ENCODE results near the gene INSYN1.
A peak's percentile ranks its signal among the peaks of the same experiment; 100 is the strongest.
"Not testable (repeated sequence)": the region's sequence is repeated elsewhere in the genome, so short reads cannot be mapped to it uniquely, and the experiment has no call there.

Gene INSYN1

DNA sequence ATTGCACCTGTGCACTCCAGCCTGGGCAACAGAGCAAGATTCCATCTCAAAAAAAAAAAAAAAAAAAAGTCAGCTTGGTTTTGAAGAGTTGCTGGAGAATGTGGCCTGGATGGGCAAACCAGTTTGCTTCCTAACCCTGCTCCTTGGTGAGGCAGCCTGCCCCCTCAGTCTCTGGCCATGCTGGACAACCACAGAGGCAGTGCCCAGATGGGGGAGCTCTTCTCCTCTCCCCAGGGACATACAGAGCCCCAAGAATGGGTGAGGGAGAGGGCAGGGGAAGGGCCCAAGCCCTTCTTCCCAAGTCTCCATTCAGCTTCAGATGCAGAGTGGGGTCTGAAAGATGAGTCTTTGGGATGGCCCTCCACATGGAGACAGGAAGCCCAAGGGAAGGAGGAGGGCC lies 41.0 kb downstream of the INSYN1 start:
- no peak for DNase-seq (ENCODE audit: low spot score)

DNA sequence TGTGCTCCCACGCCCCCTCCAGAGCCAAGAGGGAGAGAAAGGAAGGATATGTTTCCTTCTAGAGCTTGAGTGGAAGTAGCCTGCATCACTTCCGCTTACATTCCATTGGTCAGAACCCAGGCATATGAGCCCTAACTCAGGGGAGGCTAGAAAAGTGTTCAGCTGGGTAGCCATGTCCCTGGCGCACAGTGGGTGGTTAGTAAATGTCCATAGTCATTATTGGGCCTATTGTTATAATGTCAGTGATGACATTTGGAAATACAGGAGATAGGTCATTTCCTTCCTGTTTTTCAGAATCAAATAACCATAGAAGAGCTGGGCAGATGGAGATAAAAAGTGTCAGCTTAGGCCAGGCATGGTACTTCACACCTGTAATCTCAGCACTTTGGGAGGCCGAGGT lies 41.6 kb downstream of the INSYN1 start:
- DNase-seq (ENCODE audit: low spot score) = no peak

DNA sequence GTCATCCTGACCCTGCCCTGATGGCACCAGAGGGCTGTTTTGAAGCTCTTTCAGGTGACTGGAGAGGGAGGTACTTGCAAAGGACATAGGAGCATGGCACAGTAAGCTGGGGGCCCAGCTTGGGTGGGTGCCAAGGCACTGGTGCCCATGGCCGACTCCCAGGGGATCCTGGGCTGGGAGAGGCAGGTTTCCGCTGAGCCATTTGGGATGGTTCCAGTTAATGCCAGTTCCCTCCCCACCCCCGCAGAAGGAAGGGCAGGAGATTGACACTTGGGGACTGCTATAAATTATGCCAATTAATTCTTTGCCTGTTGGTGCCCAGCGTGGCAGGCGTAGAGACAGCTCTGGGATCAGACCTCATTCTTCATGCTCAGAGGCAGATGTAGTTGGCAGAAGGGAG lies 42.8 kb downstream of the INSYN1 start:
- no peak for DNase-seq (ENCODE audit: low spot score)

DNA sequence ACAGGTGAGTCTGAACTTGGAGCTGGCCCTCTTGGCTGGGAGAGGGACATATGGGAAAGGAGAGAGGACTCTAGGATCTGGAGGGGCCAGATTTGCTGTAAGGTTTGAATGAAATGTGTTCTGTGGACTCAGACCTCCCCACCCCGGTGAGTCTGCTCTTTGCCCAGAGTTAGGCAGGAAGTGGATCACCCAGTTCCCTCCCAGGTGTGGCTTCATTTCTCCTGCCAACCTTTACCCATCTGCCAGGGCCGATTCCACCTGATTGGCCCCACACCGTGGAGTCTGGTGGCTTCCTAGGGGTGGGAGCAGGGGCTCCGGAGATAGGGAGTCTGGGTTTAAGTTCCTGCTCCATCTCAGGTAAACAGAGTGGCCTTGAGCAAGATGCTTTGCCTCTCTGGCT lies 43.5 kb downstream of the INSYN1 start:
- DNase-seq (ENCODE audit: low spot score) = no peak

GRCh38 chr15:73709241-73709640 lies 43.9 kb downstream of the INSYN1 start:
- DNase-seq (ENCODE audit: low spot score) = no peak

GRCh38 chr15:73708691-73709090 lies 44.5 kb downstream of the INSYN1 start:
- DNase-seq (ENCODE audit: low spot score) = no peak

- peak; percentile 73 for DNase-seq (ENCODE audit: low spot score)
Observed at GRCh38 chr15:73704869-73705645, 48.1 kb downstream of the INSYN1 start.

- DNase-seq (ENCODE audit: low spot score) = not testable (repeated sequence)
Observed at GRCh38 chr15:73704142-73704868, 48.8 kb downstream of the INSYN1 start.

- not testable (repeated sequence) for DNase-seq (ENCODE audit: low spot score)
Observed at GRCh38 chr15:73703601-73704000, 49.5 kb downstream of the INSYN1 start.

DNA sequence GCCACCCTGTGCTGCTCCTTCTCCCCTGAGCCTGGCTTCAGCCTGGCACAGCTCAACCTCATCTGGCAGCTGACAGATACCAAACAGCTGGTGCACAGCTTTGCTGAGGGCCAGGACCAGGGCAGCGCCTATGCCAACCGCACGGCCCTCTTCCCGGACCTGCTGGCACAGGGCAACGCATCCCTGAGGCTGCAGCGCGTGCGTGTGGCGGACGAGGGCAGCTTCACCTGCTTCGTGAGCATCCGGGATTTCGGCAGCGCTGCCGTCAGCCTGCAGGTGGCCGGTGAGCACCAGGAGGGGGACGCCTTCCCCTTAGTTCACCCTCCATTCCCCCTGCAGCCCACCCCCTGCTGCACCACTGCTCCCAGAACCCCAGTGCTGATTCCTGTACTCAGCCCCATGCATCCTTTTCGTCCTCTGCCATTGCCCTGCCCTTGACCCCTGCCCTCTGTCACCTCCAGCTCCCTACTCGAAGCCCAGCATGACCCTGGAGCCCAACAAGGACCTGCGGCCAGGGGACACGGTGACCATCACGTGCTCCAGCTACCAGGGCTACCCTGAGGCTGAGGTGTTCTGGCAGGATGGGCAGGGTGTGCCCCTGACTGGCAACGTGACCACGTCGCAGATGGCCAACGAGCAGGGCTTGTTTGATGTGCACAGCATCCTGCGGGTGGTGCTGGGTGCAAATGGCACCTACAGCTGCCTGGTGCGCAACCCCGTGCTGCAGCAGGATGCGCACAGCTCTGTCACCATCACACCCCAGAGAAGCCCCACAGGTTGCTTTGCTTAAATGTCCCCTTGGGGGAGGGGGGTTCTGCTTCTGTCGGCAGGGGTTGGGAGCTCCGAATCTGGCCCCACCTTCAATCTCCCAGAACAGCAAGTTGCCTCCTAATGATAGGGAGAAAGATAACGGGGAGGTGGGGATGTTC lies 50.6 kb downstream of the INSYN1 start:
- DNase-seq (ENCODE audit: low spot score) = not testable (repeated sequence)

DNA sequence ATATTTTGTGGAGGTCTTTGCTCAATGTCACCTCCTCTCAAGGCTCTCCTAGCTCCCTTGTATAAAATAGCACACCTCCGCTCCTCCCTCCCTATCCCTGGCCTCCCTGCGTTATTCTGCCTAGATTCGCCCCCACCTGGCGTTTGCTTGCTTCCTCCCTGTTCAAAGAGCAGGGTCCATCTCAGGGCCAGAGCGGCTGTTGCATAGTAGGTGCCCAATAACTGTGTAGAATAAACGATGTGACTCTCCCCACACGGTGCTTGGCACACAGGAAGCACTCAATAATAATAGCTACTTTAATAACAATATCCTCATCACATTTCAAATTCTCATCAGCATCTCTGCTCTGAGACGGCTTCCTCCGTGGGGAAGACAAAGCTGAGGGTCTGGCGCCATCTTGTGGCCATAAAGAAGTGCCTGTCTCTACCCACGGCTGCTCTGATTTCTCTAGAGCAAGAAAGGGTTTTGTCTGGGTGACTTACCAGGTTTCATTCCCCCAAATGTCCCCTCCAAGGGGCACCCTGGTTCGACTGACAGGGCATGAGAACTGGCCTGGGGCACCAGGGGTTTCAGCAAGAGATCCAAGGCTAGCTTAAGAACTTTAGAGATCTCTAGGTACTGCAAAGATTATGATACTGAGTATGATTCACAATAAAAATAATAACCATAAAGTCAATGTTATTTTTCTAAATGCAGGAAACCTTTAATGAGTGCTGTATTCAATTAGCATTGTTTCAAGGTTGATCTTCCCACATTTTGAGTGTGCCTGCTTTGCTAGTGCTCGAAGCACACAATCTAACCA lies 52.9 kb downstream of the INSYN1 start:
- peak; percentile 74 for DNase-seq (ENCODE audit: low spot score)

DNA sequence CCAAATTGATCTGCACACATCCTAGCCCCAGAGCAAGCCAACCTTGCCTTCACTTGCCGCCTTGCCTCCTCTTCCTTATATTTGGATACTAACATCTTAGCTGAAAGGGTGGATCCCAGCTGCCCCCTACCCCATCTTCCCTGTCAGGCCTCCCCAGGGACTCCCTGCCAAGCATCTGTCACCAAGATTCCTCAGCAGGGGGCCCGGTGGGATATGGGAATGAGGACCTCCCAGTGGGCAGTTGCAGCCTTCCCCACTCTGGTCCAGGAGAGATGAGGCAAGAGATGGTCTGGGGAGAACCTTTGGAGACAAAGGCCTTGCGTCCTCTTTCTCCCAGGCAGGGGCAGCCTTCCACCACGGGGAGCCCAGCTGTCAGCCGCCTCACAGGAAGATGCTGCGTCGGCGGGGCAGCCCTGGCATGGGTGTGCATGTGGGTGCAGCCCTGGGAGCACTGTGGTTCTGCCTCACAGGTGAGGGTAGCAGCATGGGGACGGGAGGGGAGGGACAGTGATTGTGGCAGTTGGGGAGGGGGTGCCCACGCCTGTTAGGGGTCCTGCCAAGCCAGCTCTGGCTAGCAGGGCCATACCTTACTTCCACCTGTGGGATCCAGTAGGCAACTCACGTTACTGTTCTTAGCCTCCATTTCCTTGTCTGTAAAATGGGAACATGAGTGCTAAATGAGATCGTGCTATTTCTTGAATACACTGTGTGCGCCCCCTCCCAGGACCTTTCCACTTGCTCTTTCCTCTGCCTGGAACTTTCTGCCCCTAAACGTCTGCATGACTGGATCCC lies 53.7 kb downstream of the INSYN1 start:
- DNase-seq (ENCODE audit: low spot score) = no peak

- peak; percentile 88 for DNase-seq (ENCODE audit: low spot score)
Observed at GRCh38 chr15:73697033-73697467, 56.1 kb downstream of the INSYN1 start.

GRCh38 chr15:73696641-73697001 lies 56.5 kb downstream of the INSYN1 start:
- DNase-seq (ENCODE audit: low spot score) = no peak

DNA sequence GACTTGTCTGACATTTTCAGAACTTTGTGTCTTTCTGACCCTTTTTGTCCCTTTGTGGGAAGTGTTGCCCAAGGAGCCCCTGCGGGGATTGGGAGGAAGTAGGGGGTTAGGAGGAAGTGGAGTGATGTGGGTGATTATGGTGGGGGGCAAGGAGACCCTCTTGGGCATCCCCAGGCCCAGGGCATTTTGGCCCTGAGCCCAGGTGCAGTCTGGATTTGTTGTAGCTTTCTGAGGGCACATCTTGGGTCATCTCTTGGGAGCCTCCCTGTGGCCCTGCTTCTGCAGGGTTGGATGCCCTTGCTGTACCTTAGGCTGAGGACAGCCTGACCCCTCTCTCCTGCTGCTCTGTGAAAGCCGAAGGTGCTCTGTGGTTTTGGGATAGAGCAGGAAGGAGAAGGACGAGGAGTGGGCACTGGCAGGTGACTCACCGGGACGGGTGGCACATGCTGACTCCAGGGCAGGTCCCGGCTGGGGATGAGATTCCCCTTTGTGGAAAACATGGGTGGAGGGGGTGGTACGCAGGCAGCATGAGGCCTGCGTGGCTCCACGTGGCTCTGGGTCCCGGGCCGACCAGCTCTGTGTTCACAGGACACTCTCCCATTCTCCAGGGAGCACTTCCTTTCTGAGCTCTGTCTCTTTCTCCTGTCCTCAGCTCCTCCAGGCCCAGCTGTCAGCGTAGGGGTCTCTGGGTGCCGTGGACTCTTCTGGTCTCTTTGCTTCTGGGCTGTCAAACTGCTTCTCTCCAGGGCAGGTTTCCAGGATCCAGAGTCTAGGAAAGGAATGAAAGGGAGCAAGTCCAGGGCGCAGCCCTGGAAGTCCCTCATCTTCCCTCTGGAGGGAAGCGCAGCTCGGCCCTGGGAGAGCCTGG lies 57.1 kb downstream of the INSYN1 start:
- DNase-seq (ENCODE audit: low spot score) = no peak

GRCh38 chr15:73694419-73694818 lies 58.7 kb downstream of the INSYN1 start:
- peak; percentile 15 for DNase-seq (ENCODE audit: low spot score)

- DNase-seq (ENCODE audit: low spot score) = peak; percentile 74
Observed at GRCh38 chr15:73691396-73691795, 61.8 kb downstream of the INSYN1 start.

DNA sequence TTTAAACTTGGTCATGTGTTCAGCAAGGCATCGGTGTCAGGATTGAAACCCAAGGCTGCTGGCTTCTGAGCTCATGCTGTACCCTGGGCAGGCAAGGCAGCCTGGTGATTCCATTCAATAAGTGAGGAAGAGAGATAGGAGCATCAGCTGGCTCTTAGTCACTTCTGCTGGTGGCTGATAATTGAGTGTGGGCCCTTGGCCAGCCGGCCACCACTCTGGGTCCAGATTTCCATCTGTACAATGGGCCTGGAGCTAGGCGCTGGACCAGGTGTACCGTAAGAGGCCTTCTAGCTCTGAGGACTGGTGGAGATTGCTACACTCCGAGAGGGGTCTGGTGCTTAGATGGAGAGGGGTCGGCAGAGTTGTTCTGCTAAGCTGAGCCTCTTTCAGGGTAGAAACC lies 64.7 kb downstream of the INSYN1 start:
- DNase-seq (ENCODE audit: low spot score) = peak; percentile 40

DNA sequence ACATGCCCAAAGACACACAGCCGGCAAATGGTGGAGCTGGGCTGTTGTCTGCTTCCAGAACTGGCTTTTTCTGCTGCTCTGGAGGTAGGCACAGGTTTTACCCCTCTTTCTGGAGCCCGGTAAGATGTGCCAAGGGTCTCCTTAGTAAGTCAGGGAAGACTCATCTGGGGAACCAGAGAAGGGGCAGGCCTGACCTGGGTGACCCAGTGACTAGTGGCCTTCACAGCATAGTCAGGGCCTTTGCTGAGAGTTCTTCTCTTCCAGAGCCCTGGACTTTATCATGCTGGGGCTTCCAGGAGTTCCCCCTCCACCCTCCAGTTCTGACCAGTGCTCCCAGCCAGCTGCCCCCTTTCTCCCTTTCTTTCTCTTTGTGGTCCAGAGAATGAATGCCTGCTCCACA lies 65.8 kb downstream of the INSYN1 start:
- DNase-seq (ENCODE audit: low spot score) = no peak

DNA sequence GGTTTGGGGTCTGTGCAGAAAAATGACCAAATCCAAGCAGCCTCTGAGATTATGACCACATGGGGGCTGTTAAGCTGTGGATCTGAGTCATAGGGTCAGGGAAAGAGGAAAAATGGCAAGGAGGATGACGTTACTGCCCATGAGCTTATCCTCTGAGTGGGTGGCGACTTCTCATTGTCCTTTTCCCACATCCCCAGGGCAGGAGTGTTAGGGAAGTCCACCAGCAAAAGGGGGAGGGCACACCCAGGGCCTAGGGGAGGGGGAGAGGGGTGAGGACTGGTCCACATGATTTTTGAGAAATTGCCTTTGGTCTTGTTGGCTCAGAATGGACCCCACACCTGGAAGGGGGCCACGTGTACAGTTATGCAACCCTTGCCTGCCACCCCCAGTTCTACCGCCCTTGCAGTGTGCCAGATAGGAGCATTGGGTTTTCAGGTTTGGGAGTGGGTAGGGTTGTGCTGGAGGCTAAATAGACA lies 66.3 kb downstream of the INSYN1 start:
- peak; percentile 82 for DNase-seq (ENCODE audit: low spot score)
